NB4 (cell line): Measurements from ENCODE around the gene TMEM185B.

ENCODE experiments used
- CTCF ChIP-seq: IDR thresholded peaks from one replicate; pipeline ENCODE4 v1.5.1; 2012; ENCODE audit warnings: low read depth, low read length
- MAX ChIP-seq: IDR thresholded peaks from 2 replicates; pipeline ENCODE4 v1.6.1; 2011; ENCODE audit warnings: low read depth, low read length
- MYC ChIP-seq: IDR thresholded peaks from 2 replicates; pipeline ENCODE4 v1.6.1; 2011; ENCODE audit warnings: low read depth, low read length
- POLR2A ChIP-seq: IDR thresholded peaks from 2 replicates; pipeline ENCODE4 v1.6.1; 2011; ENCODE audit warnings: mild to moderate bottlenecking; ENCODE audit not compliant: insufficient read length; ENCODE audit errors: extremely low read depth

DNA sequence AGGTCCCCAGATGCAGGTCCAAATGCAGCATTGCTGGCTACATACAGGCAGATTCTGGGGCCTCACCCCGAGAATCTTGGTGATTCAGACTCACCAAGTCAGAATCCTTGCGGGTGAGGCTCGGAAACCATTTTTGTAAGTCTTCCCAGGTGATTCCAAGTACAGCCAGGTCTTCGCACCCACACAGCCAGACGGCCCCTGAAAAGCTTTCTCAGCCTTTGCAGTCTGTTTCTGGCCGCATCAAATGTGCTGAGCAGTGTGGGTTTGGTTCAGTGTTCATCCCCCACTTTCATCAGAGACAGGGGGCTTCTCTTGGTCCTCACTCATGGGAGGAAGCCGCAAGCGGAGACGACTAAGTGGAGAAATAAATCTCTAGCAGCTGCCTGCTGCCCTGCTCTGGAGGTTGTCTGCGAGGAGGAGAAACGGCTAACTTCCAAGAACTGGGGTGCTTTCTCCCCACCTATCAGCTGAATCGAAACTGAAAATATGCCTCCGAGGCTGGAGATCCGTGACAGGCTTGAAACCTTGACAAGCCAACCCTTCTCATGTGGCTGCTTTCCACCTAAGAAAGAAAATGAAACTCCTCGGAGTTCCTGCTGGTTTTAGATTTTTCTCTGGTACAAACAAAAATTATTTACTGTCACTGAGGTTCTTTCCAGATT is 8.9 kb upstream of the TMEM185B start:
- TF ChIP-seq CTCF (no peak), POLR2A (no peak), MAX (no peak), MYC (no peak)
